Panc1 (cell line): ENCODE results near the gene CBX7. TPM values are rescaled to one million over a fixed set of nuclear protein-coding genes. Genes with fewer than 3 reads are reported as not detected.

Experiments
- ATAC-seq: fragments of 200-7000 bp; cut with Tn5 transposase; 2 replicates; pipeline ENCODE4 v1.9.1; 2020; ENCODE audit warnings: mild to moderate bottlenecking, moderate library complexity
- BruUV-seq: library from RNA; stranded (reverse); fragments of 400-500 nt; replicated peaks from 2 replicates; lab custom pipeline; 2021; lab: Mats Ljungman, UMichigan
- CTCF ChIA-PET: fragments of 300-600 bp; sonication (Branson Sonifier 250); formaldehyde crosslinking; loops from one replicate; lab custom pipeline; 2022; ENCODE audit warnings: antibody characterized with exemption; lab: Charles Lee
- POLR2A ChIA-PET: fragments of 300-600 bp; sonication (Branson Sonifier 250); formaldehyde crosslinking; loops from one replicate; lab custom pipeline; 2022; ENCODE audit warnings: antibody characterized with exemption; lab: Charles Lee
- DNase-seq: peaks from one replicate; pipeline ENCODE4 v3.0.0-alpha.2; 2010; ENCODE audit warnings: low read depth, low spot score
- H3K27ac ChIP-seq: 2 replicates; pipeline ENCODE4 v1.5.1; 2011; ENCODE audit warnings: mild to moderate bottlenecking, low read length, inconsistent platforms
- H3K27me3 ChIP-seq: fragments of 200-500 bp; sonication (Bioruptor generic); 2 replicates; pipeline ENCODE4 v1.6.0; 2014; ENCODE audit warnings: low read length, inconsistent platforms; ENCODE audit not compliant: control insufficient read depth, insufficient read depth
- H3K36me3 ChIP-seq: fragments of 200-500 bp; sonication (Bioruptor generic); 2 replicates; pipeline ENCODE4 v1.5.1; 2014; ENCODE audit warnings: inconsistent platforms, mild to moderate bottlenecking, low read length, moderate library complexity; ENCODE audit not compliant: control insufficient read depth, insufficient read depth
- H3K4me1 ChIP-seq: 2 replicates; pipeline ENCODE4 v1.5.1; 2011; ENCODE audit warnings: inconsistent platforms, mild to moderate bottlenecking, low read length, moderate library complexity; ENCODE audit not compliant: control insufficient read depth, insufficient read depth
- H3K4me3 ChIP-seq, 2 experiments: 2 replicates each; pipeline ENCODE4 v1.5.1; 2011 to 2012; ENCODE audit warnings: low read depth in 2 of 2, low read length in 2 of 2, mild to moderate bottlenecking in 2 of 2, inconsistent platforms in 1 of 2, moderate library complexity in 1 of 2
- H3K9me3 ChIP-seq: fragments of 200-500 bp; sonication (Bioruptor generic); 2 replicates; pipeline ENCODE4 v1.5.1; 2014; ENCODE audit warnings: low read depth, mild to moderate bottlenecking, inconsistent platforms, low read length, moderate library complexity; ENCODE audit not compliant: control insufficient read depth, insufficient read depth
- CTCF ChIP-seq: fragments of 450-650 bp; IDR thresholded peaks from 2 replicates; pipeline ENCODE4 v1.5.1; 2017; ENCODE audit warnings: mild to moderate bottlenecking
- POLR2AphosphoS5 ChIP-seq: IDR thresholded peaks from 2 replicates; pipeline ENCODE4 v1.6.1; 2012; ENCODE audit warnings: mild to moderate bottlenecking, low read depth, low read length, moderate library complexity
- REST ChIP-seq, 2 experiments: IDR thresholded peaks; 2 replicates each; pipeline ENCODE4 v1.6.1; 2011 to 2012; ENCODE audit warnings: low read depth in 2 of 2, control low read depth in 1 of 2, low read length in 1 of 2, mild to moderate bottlenecking in 1 of 2, moderate library complexity in 1 of 2; ENCODE audit not compliant: insufficient read depth in 1 of 2
- SIN3A ChIP-seq: IDR thresholded peaks from 2 replicates; pipeline ENCODE4 v1.6.1; 2012; ENCODE audit warnings: low read depth, mild to moderate bottlenecking, low read length, moderate library complexity, borderline replicate concordance; ENCODE audit not compliant: insufficient read depth
- TCF7L2 ChIP-seq: IDR thresholded peaks from 2 replicates; pipeline ENCODE4 v1.6.1; 2011; ENCODE audit warnings: mild to moderate bottlenecking, low read depth, low read length, inconsistent platforms
- in situ Hi-C: cut with HindIII; loops from 2 replicates; pipeline ENCODE4 v1.10.0; 2016; ENCODE audit warnings: low sequenced_read_pairs, low pct_unique_long_range_greater_than_20kb
- intact Hi-C: fragments of 100-400 bp; cut with micrococcal nuclease; formaldehyde crosslinking; loops from one replicate; pipeline ENCODE4 v1.10.0; 2022; ENCODE audit not compliant: unreplicated experiment
- total RNA-seq: library from RNA; stranded (reverse); gene quantifications from one replicate; pipeline ENCODE4 v1.2.1, GENCODE V29; 2021; ENCODE audit not compliant: unreplicated experiment

The CBX7 gene
- total RNA-seq, 1 experiment from 2014 or later: 14.5 TPM

- Histone ChIP-seq H3K4me3 (no peak overlapping the region), H3K27ac (peak overlapping the region; percentile 97), H3K27me3 (no peaks in the 10 kb centered on the region), H3K4me1 (peaks cover 48% of the 10 kb centered on the region), H3K36me3 (no peaks in the 10 kb centered on the region), H3K9me3 (no peaks in the 10 kb centered on the region; the same call in 1 of the 2 replicates)
- DNase-seq: no peak
- no peak for ATAC-seq
- in situ Hi-C loops (no loop called here), intact Hi-C loops (no loop called here)
- CTCF ChIA-PET: no interaction called here
- POLR2A ChIA-PET: interaction anchor here (0.5 kb wide), 1 partner anchor 9 kb away, joined by 5 read pairs; no protein-coding TSS in a partner anchor
- TF ChIP-seq POLR2AphosphoS5: no peak
- TF ChIP-seq TCF7L2: no peak
- no peak for TF ChIP-seq CTCF
- TF ChIP-seq SIN3A: no peak
- no peak for TF ChIP-seq REST (IDR thresholded peaks at IDR 0.05; ENCODE audit: insufficient read depth in 1 of 2, low read depth in 2 of 2, low read length in 1 of 2)
- no TSS peak for BruUV-seq
Measured at GRCh38 chr22:39177791-39178190, 25.3 kb upstream of the CBX7 start.

DNA sequence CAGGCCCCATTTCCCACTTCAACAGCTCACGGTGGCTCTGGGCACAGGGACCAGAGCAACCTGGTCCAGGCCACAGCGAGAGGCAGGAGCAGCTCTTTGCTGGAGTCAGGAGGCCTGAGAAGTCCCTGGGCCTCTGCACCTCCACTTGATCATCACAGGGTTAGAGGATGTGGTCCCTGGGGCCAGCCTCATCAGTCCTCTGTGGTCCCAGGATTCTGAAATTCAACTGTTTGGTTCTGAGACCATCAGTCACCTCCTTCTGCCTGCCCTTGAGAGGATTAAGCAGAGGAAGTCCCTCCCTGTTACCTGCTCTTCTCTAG, 24.9 kb upstream of the CBX7 start:
- no TSS peak for BruUV-seq
- in situ Hi-C loops: no loop called here
- Histone ChIP-seq H3K36me3 (no peaks in the 10 kb centered on the region), H3K27ac (peak overlapping the region; percentile 97), H3K4me1 (peaks cover 51% of the 10 kb centered on the region), H3K9me3 (no peaks in the 10 kb centered on the region; the same call in 1 of the 2 replicates), H3K27me3 (no peaks in the 10 kb centered on the region), H3K4me3 (no peak overlapping the region)
- intact Hi-C loops: no loop called here
- ATAC-seq: peak; percentile 9; the same call in 1 of the 2 replicates
- no peak for DNase-seq
- TF ChIP-seq POLR2AphosphoS5: no peak
- TF ChIP-seq SIN3A: no peak
- TF ChIP-seq TCF7L2: no peak
- TF ChIP-seq CTCF: no peak
- no peak for TF ChIP-seq REST (IDR thresholded peaks at IDR 0.05; ENCODE audit: insufficient read depth in 1 of 2, low read depth in 2 of 2, low read length in 1 of 2)
- CTCF ChIA-PET: no interaction called here
- POLR2A ChIA-PET: interaction anchor here (0.5 kb wide), 1 partner anchor 9 kb away, joined by 5 read pairs; no protein-coding TSS in a partner anchor
